Endothelial cell of umbilical vein (primary cell): Measurements from ENCODE around the gene S100P. TPM values are rescaled to one million over a fixed set of nuclear protein-coding genes. Genes with fewer than 3 reads are reported as not detected.

Source experiments
- BruUV-seq: library from RNA; stranded (reverse); fragments of 400-500 nt; replicated peaks from 2 replicates; lab custom pipeline; 2021; lab: Mats Ljungman, UMichigan
- CTCF ChIA-PET: fragments of 300-600, 350-600 bp; sonication (Branson Sonifier 250); formaldehyde crosslinking; loops from one replicate; lab custom pipeline; 2021; ENCODE audit warnings: antibody characterized with exemption, inconsistent platforms; lab: Charles Lee
- POLR2A ChIA-PET: fragments of 300-600, 350-600 bp; sonication (Branson Sonifier 250); formaldehyde crosslinking; loops from one replicate; lab custom pipeline; 2021; ENCODE audit warnings: antibody characterized with exemption, inconsistent platforms; lab: Charles Lee
- DNase-seq: peaks from one replicate; pipeline ENCODE4 v3.0.0-alpha.2; 2011; ENCODE audit warnings: low read depth, low spot score
- FAIRE-seq: peaks from 2 replicates; lab custom pipeline; 2011; peaks lifted over from hg19 to GRCh38; lab: Jason Lieb, UNC
- H2AFZ ChIP-seq: 2 replicates; pipeline ENCODE4 v1.6.0; 2012; ENCODE audit warnings: low read depth, low read length, control low read depth, inconsistent platforms
- H3K27ac ChIP-seq: 2 replicates; pipeline ENCODE4 v1.5.1; 2011; ENCODE audit warnings: low read depth, mild to moderate bottlenecking, control low read depth, low read length, moderate library complexity; ENCODE audit not compliant: insufficient read depth
- H3K27me3 ChIP-seq, 2 experiments: 2 replicates each; pipeline versions ENCODE4 v1.6.0 to v1.6.1; 2011; ENCODE audit warnings: low read length in 2 of 2, mixed read lengths in 1 of 2; ENCODE audit not compliant: control insufficient read depth in 2 of 2, insufficient read depth in 2 of 2
- H3K36me3 ChIP-seq, 2 experiments: 2 replicates in 1 of 2; 3 replicates in 1 of 2; pipeline ENCODE4 v1.5.1; 2011; ENCODE audit warnings: low read length in 2 of 2, mild to moderate bottlenecking in 1 of 2, moderate library complexity in 1 of 2; ENCODE audit not compliant: control insufficient read depth in 2 of 2, insufficient read depth in 2 of 2; ENCODE audit errors: extremely low read depth in 1 of 2
- H3K4me1 ChIP-seq: 3 replicates; pipeline ENCODE4 v1.5.1; 2011; ENCODE audit warnings: mild to moderate bottlenecking, low read length; ENCODE audit not compliant: control insufficient read depth, insufficient read depth; ENCODE audit errors: extremely low read depth
- H3K4me2 ChIP-seq: 2 replicates; pipeline ENCODE4 v1.6.1; 2011; ENCODE audit warnings: low read length, control low read depth, mixed read lengths; ENCODE audit not compliant: insufficient read depth
- H3K4me3 ChIP-seq, 3 experiments: fragments of 200-600 bp in 1 of 3; sonication (generic), shearing (Covaris generic) in 1 of 3; replicated peaks in 1 of 3; 2 replicates each; pipeline ENCODE4 v1.5.1; 2011 to 2016; ENCODE audit warnings: control low read depth in 3 of 3, low read length in 3 of 3, mild to moderate bottlenecking in 2 of 3, inconsistent platforms in 1 of 3, low read depth in 1 of 3, moderate library complexity in 1 of 3; ENCODE audit not compliant: insufficient read depth in 1 of 3
- H3K79me2 ChIP-seq: 2 replicates; pipeline ENCODE4 v1.6.0; 2012; ENCODE audit warnings: low read length, inconsistent platforms; ENCODE audit not compliant: control insufficient read depth, insufficient read depth
- H3K9ac ChIP-seq: replicated peaks from 2 replicates; pipeline ENCODE3; 2011; ENCODE audit warnings: low read length, control low read depth; ENCODE audit not compliant: insufficient read depth; ENCODE audit errors: extremely low read depth
- H3K9me1 ChIP-seq: replicated peaks from 3 replicates; pipeline ENCODE4 v1.6.0; 2011; ENCODE audit warnings: mild to moderate bottlenecking, low read length; ENCODE audit not compliant: control insufficient read depth, insufficient read depth; ENCODE audit errors: extremely low read depth
- H3K9me3 ChIP-seq: replicated peaks from 2 replicates; pipeline ENCODE4 v1.5.1; 2012; ENCODE audit warnings: low read length, inconsistent platforms; ENCODE audit not compliant: control insufficient read depth, insufficient read depth
- H4K20me1 ChIP-seq: replicated peaks from 2 replicates; pipeline ENCODE3; 2011; ENCODE audit warnings: mild to moderate bottlenecking, low read length; ENCODE audit not compliant: control insufficient read depth, insufficient read depth; ENCODE audit errors: extremely low read depth
- EZH2 ChIP-seq: IDR thresholded peaks from 2 replicates; pipeline ENCODE4 v1.6.1; 2012; ENCODE audit warnings: borderline replicate concordance, low read depth, mild to moderate bottlenecking, moderate library complexity, low read length, inconsistent platforms; ENCODE audit not compliant: severe bottlenecking
- FOS ChIP-seq: IDR thresholded peaks from 2 replicates; pipeline ENCODE4 v1.6.1; 2011; ENCODE audit warnings: mild to moderate bottlenecking, low read length, moderate library complexity, borderline replicate concordance; ENCODE audit not compliant: insufficient read depth
- GATA2 ChIP-seq: IDR thresholded peaks from 2 replicates; pipeline ENCODE4 v1.7.0; 2011; ENCODE audit warnings: low read depth, mild to moderate bottlenecking, moderate library complexity, mixed read lengths, low read length; ENCODE audit not compliant: insufficient read length, insufficient read depth
- JUN ChIP-seq: IDR thresholded peaks from 2 replicates; pipeline ENCODE4 v1.6.1; 2011; ENCODE audit warnings: borderline replicate concordance, low read depth; ENCODE audit not compliant: insufficient read length, insufficient read depth
- MYC ChIP-seq: IDR thresholded peaks from one replicate; pipeline ENCODE4 v1.6.1; 2011; ENCODE audit warnings: mild to moderate bottlenecking, low read depth, low read length
- POLR2A ChIP-seq: IDR thresholded peaks from 2 replicates; pipeline ENCODE4 v1.6.1; 2012; ENCODE audit warnings: low read depth, mild to moderate bottlenecking, control low read depth, low read length
- POLR2AphosphoS5 ChIP-seq: IDR thresholded peaks from 2 replicates; pipeline ENCODE4 v1.6.1; 2012; ENCODE audit warnings: low read depth, mild to moderate bottlenecking, control low read depth, low read length, moderate library complexity; ENCODE audit not compliant: insufficient read depth
- dilution Hi-C: fragments of 300-500 bp; cut with MboI; formaldehyde crosslinking; loops from one replicate; pipeline ENCODE4 v1.15.0; 2019; ENCODE audit warnings: low sequenced_read_pairs; ENCODE audit not compliant: extremely low pct_ligation_motif_present
- intact Hi-C: fragments of 100-400 bp; cut with micrococcal nuclease; formaldehyde crosslinking; loops from one replicate; pipeline ENCODE4 v1.10.0; 2022
- polyA plus RNA-seq, 4 experiments: library from polyadenylated mRNA; depleted of rRNA in 3 of 4; stranded (reverse) in 3 of 4; unstranded in 1 of 4; fragments of >200 nt; gene quantifications; 2 replicates each; pipeline versions ENCODE4 v1.2.1 to v1.2.3, GENCODE V29; 2011 to 2012; ENCODE audit warnings: missing spikeins in 1 of 4
- total RNA-seq: library from RNA; stranded (reverse); gene quantifications from 2 replicates; pipeline ENCODE4 v1.2.3, GENCODE V29; 2021
- TF ChIP-seq, protein P1 (sequence below), 2 donors: IDR thresholded peaks; 1 replicate in 1 of 2; 2 replicates in 1 of 2; pipeline ENCODE4 v1.5.1; 2011; ENCODE audit warnings: low read length in 2 of 2, mild to moderate bottlenecking in 2 of 2, moderate library complexity in 2 of 2, control low read depth in 1 of 2, inconsistent platforms in 1 of 2, low read depth in 1 of 2; ENCODE audit not compliant: insufficient read depth in 1 of 2; ENCODE audit errors: extremely low read depth in 1 of 2
- TF ChIP-seq, protein P2 (sequence below): IDR thresholded peaks from 2 replicates; pipeline ENCODE4 v1.6.1; 2011; ENCODE audit not compliant: insufficient read depth, insufficient read length

S100P gene
- total and polyA plus RNA-seq, 2 donors (not counting 3 experiments of a cell fraction or from before 2014, with no cell fraction given) = not detected

DNA sequence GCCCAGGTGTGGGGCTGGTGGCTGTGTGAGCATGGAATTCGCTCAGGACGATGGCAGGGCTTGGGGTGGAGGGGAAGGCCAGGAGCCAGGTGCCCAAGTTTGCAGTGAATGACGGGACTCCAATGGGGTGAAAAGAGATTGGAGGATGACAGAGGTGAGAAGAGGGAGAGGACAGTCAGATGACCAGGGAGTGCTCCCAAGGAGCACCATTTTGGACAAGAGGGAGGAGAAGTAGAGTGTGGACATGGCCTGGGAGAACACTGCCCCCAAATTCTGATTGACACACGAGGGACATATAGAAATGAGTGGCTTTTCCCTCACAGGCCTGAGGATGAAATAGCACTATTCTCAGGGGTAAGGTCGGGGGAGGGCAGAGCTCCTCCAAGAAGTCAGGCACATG lies 46.5 kb upstream of the S100P start:
- Histone ChIP-seq H3K4me2 (no peak overlapping the region), H3K36me3 (peaks cover 5 to 8% of the 10 kb centered on the region in 2 experiments), H2AFZ (no peak overlapping the region), H3K4me3 (no peak overlapping the region), H3K9me3 (no peaks in the 10 kb centered on the region), H3K27me3 (peaks cover 0 to 2% of the 10 kb centered on the region in 2 experiments), H4K20me1 (peaks cover 2% of the 10 kb centered on the region), H3K9ac (no peak overlapping the region), H3K27ac (no peak overlapping the region), H3K9me1 (no peaks in the 10 kb centered on the region), H3K4me1 (peaks cover 3% of the 10 kb centered on the region), H3K79me2 (peaks cover 9% of the 10 kb centered on the region)
- FAIRE-seq = no peak
- no TSS peak for BruUV-seq
- dilution Hi-C loops = no loop called here
- DNase-seq = no peak
- intact Hi-C loops = no loop called here
- ChIA-PET CTCF (interaction anchor here (2.1 kb wide), 1 partner anchor 12 kb away, joined by 6 read pairs; no protein-coding TSS in a partner anchor), POLR2A (no interaction called here)
- TF ChIP-seq MYC = no peak
- TF ChIP-seq POLR2A = no peak
- TF ChIP-seq, protein P1, sequence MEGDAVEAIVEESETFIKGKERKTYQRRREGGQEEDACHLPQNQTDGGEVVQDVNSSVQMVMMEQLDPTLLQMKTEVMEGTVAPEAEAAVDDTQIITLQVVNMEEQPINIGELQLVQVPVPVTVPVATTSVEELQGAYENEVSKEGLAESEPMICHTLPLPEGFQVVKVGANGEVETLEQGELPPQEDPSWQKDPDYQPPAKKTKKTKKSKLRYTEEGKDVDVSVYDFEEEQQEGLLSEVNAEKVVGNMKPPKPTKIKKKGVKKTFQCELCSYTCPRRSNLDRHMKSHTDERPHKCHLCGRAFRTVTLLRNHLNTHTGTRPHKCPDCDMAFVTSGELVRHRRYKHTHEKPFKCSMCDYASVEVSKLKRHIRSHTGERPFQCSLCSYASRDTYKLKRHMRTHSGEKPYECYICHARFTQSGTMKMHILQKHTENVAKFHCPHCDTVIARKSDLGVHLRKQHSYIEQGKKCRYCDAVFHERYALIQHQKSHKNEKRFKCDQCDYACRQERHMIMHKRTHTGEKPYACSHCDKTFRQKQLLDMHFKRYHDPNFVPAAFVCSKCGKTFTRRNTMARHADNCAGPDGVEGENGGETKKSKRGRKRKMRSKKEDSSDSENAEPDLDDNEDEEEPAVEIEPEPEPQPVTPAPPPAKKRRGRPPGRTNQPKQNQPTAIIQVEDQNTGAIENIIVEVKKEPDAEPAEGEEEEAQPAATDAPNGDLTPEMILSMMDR (IDR thresholded peaks at IDR 0.05; ENCODE audit: extremely low read depth in 1 of 2, insufficient read depth in 1 of 2, low read depth in 1 of 2, low read length in 2 of 2) = no peak
- TF ChIP-seq EZH2 = no peak
- no peak for TF ChIP-seq GATA2

DNA sequence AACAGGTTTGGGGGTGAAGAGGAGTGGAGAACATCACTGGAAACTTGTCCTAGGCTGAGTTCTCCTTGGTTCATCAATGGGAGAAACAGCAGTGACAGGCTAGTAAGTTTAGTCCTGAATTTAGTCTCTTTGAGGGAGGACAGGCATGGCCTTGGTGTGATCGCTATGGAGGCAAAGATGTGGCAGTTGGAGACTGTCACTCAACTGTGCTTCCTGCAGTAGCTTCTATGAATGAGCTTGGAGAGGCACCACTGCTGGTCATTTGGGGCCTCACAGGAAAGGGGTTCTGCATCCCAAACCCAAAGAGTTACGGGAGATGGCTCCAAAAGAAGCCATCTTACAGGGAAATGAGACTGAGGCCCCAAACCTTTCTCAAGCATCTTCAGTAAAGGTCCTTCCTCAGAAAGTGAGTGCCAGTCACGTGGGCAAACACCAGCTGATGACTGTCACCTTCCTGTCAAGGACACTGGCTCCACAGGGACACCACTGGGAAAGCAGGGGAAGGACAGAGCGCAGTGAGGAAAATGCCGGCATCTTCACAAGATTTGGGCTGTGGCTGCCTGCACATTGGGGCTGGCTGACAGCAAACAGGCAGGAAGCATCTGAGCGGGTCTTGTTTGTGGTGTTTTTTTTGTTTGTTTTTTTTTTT lies 46.0 kb upstream of the S100P start:
- no peak for FAIRE-seq
- Histone ChIP-seq H3K9ac (no peak overlapping the region), H3K9me3 (no peaks in the 10 kb centered on the region), H3K36me3 (peaks cover 4% of the 10 kb centered on the region in 2 experiments), H3K4me3 (no peak overlapping the region), H3K27me3 (peaks cover 0 to 2% of the 10 kb centered on the region in 2 experiments), H3K4me1 (no peaks in the 10 kb centered on the region), H3K9me1 (no peaks in the 10 kb centered on the region), H3K79me2 (peaks cover 4% of the 10 kb centered on the region), H3K27ac (no peak overlapping the region), H4K20me1 (no peaks in the 10 kb centered on the region), H3K4me2 (no peak overlapping the region), H2AFZ (no peak overlapping the region)
- no TSS peak for BruUV-seq
- no peak for DNase-seq
- dilution Hi-C loops (no loop called here), intact Hi-C loops (no loop called here)
- TF ChIP-seq POLR2AphosphoS5 = no peak
- TF ChIP-seq JUN = no peak
- no peak for TF ChIP-seq MYC
- TF ChIP-seq, protein P2, sequence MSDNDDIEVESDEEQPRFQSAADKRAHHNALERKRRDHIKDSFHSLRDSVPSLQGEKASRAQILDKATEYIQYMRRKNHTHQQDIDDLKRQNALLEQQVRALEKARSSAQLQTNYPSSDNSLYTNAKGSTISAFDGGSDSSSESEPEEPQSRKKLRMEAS = no peak
- TF ChIP-seq POLR2A = no peak
- no peak for TF ChIP-seq FOS
- TF ChIP-seq, protein P1 (IDR thresholded peaks at IDR 0.05; ENCODE audit: extremely low read depth in 1 of 2, insufficient read depth in 1 of 2, low read depth in 1 of 2, low read length in 2 of 2) = no peak
- TF ChIP-seq GATA2 = no peak
- no peak for TF ChIP-seq EZH2
- CTCF ChIA-PET = interaction anchor here (2.1 kb wide), 1 partner anchor 11 kb away, joined by 6 read pairs; no protein-coding TSS in a partner anchor
- POLR2A ChIA-PET = no interaction called here
